ENCODE measurements around the gene DPP10. TPM values are rescaled to one million over a fixed set of nuclear protein-coding genes. Genes with fewer than 3 reads are reported as not detected.

Gene DPP10
- total RNA-seq, 1 donor from 2014 or later = not detected

DNA sequence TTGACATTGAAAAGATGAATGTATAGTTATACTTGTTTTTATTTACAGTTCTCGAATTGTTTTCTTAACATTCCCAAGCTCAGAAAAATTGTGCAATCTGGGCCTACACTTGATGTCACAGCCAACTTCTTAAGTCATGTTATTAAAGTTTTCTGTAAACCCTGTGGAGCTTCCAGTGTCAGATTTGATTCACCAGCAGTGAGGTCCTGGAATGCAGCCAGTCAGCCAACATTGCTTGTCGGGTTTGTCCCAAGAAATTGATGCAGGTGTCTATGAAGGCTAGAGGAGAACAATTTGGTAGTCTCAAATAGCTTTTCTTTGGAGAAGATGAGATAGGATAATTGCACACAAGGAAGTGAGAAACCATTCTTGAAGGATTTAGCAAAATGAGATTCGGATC is 732.2 kb downstream of the DPP10 start:
- no peak overlapping the region for H3K27ac Mint-ChIP-seq

DNA sequence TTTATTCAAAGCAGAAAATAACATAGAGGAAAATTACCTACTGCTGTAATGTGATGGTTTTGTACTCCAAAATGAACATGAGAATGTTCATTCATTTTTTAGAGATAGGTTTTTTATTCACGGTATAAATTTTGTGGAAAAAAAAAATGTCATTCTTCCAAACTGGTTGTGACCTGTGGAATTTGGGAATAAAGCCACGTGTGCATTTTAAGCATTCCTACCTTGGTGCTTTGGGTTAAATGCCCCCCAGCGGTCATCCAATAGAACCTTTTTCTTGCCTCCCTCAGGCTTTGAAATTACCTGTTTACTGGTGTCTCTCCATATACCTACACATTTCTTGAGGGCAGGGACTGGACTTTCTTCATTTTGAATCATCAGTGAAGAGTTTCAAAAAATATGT is 740.7 kb downstream of the DPP10 start:
- Mint-ChIP-seq H3K27me3 (ENCODE audit: low read depth) (no peaks in the 10 kb centered on the region), H3K4me3 (ENCODE audit: low read depth) (no peak overlapping the region), H3K9me3 (peaks cover 20% of the 10 kb centered on the region), H3K4me1 (ENCODE audit: low read depth) (no peaks in the 10 kb centered on the region), H3K36me3 (ENCODE audit: low read depth) (no peaks in the 10 kb centered on the region), H3K27ac (no peak overlapping the region)
- intact Hi-C loops (cut with micrococcal nuclease) = no loop called here
- DNase-seq (ENCODE audit: low spot score) = no peak

More for the DNA sequence above, 732.2 kb downstream of the DPP10 start:
- H3K36me3 Mint-ChIP-seq (ENCODE audit: low read depth) = no peaks in the 10 kb centered on the region
- no peak for DNase-seq (ENCODE audit: low spot score)
- H3K9me3 Mint-ChIP-seq = peaks cover 4% of the 10 kb centered on the region
- intact Hi-C loops (cut with micrococcal nuclease) = no loop called here
- no peak overlapping the region for H3K4me3 Mint-ChIP-seq (ENCODE audit: low read depth)
- H3K27me3 Mint-ChIP-seq (ENCODE audit: low read depth) = no peaks in the 10 kb centered on the region
- H3K4me1 Mint-ChIP-seq (ENCODE audit: low read depth) = no peaks in the 10 kb centered on the region

DNA sequence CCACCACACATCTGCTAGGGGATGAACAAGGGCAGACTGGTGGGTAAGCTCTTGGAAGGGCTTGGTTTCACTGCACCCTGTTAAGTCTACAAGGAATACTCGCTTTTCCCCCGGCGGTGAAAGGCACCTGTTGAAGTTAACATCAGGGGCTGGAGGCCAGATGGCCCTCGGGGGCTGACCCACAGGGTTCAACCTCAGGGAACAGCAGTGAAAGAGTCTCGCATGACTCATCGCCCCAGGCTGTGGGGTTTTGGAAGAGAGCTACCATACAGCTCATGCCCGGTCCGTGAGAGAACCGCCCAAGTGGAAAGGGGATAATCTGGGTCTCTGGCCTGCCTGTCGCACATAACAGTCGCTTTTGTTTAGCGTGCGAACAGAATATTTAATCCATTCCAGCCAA is 748.0 kb downstream of the DPP10 start:
- H3K36me3 Mint-ChIP-seq (ENCODE audit: low read depth) = no peaks in the 10 kb centered on the region
- no peaks in the 10 kb centered on the region for H3K4me1 Mint-ChIP-seq (ENCODE audit: low read depth)
- H3K4me3 Mint-ChIP-seq (ENCODE audit: low read depth) = no peak overlapping the region
- peaks cover 33% of the 10 kb centered on the region for H3K9me3 Mint-ChIP-seq
- intact Hi-C loops (cut with micrococcal nuclease) = no loop called here
- no peak for DNase-seq (ENCODE audit: low spot score)
- H3K27ac Mint-ChIP-seq = no peak overlapping the region
- no peaks in the 10 kb centered on the region for H3K27me3 Mint-ChIP-seq (ENCODE audit: low read depth)

DNA sequence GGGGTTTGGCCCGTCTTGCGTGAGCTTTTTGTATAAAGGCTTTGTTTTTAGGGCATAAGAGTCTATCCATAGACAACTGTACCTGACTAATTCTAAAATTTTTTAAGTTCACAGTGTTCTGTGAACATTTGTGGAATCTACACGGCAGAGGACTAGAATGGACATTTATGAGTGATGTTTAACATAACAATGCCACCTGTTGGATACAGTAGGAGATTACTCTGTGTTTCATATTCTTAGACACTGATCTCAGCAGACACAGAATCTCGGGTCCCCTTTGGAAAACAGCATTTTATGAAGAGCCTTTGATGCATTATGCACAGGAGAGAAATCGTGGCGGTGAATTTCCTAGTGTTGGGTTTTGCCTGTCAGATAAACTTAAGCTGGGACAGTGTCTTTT is 752.2 kb downstream of the DPP10 start:
- intact Hi-C loops (cut with micrococcal nuclease) = no loop called here
- peaks cover 19% of the 10 kb centered on the region for H3K9me3 Mint-ChIP-seq
- H3K36me3 Mint-ChIP-seq (ENCODE audit: low read depth) = no peaks in the 10 kb centered on the region
- no peak for DNase-seq (ENCODE audit: low spot score)
- no peaks in the 10 kb centered on the region for H3K4me1 Mint-ChIP-seq (ENCODE audit: low read depth)
- no peaks in the 10 kb centered on the region for H3K27me3 Mint-ChIP-seq (ENCODE audit: low read depth)
- H3K4me3 Mint-ChIP-seq (ENCODE audit: low read depth) = no peak overlapping the region
- no peak overlapping the region for H3K27ac Mint-ChIP-seq

DNA sequence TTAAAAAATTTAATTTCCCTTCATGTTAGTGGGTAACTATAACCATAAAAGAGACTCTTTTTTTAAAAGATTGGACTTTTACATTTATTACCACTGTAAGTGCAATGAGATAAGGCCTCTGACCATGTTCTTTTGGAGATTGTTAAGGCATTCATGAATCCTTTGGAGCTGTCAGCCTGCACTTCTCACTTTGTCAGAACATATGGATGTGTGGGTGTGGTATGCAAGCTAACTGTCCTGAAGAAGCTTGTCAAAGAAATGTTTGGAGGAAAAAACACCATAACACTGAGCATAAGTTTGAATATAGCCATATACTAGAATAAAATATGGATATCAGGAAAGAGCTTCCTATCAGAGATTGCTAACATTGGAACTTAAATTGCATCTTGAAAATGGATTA is 754.1 kb downstream of the DPP10 start:
- no peak for DNase-seq (ENCODE audit: low spot score)
- Mint-ChIP-seq H3K36me3 (ENCODE audit: low read depth) (no peaks in the 10 kb centered on the region), H3K27me3 (ENCODE audit: low read depth) (no peaks in the 10 kb centered on the region), H3K27ac (no peak overlapping the region), H3K9me3 (peaks cover 13% of the 10 kb centered on the region), H3K4me1 (ENCODE audit: low read depth) (no peaks in the 10 kb centered on the region), H3K4me3 (ENCODE audit: low read depth) (no peak overlapping the region)
- intact Hi-C loops (cut with micrococcal nuclease) = no loop called here

DNA sequence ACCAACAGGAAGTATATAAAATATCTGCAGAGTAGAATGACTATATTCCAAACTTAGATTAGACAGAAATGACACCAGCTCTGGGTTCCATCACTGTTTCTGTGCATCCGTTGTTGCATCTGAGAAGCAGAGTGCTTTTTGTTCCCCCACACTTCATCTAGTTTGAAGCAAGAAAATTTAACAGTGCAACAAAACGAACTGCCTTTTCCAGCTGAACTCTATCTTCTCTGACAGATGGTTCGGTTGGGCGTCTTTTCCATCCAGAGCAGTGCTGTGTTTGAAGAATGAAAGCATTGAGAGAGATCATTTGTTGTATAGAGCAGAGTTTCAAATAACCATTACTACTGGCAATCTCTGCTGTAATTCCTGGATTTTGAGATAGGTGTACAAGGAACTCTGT is 757.5 kb downstream of the DPP10 start:
- Mint-ChIP-seq H3K36me3 (ENCODE audit: low read depth) (no peaks in the 10 kb centered on the region), H3K9me3 (peaks cover 7% of the 10 kb centered on the region), H3K27me3 (ENCODE audit: low read depth) (no peaks in the 10 kb centered on the region), H3K4me1 (ENCODE audit: low read depth) (no peaks in the 10 kb centered on the region), H3K27ac (no peak overlapping the region), H3K4me3 (ENCODE audit: low read depth) (no peak overlapping the region)
- no peak for DNase-seq (ENCODE audit: low spot score)
- intact Hi-C loops (cut with micrococcal nuclease) = no loop called here

DNA sequence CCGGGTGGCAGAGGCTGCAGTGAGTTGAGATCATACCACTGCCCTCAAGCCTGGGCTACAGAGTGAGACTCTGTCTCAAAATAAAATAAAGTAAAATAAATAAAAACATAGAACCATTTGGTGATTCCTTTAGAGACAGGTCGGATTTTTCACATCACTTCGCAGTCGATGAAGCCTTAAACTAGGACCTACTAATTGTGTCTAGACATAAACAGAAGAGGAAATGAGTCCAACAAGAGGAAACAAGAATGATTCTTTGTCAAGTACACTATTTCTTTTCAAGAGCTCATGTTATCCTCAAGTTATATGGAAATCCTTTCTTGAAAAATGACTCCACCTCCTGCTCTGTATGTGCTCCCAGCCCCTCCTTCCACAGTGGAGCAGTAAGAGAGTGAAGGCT is 758.9 kb downstream of the DPP10 start:
- intact Hi-C loops (cut with micrococcal nuclease) = no loop called here
- Mint-ChIP-seq H3K36me3 (ENCODE audit: low read depth) (no peaks in the 10 kb centered on the region), H3K9me3 (peaks cover 10% of the 10 kb centered on the region)

DNA sequence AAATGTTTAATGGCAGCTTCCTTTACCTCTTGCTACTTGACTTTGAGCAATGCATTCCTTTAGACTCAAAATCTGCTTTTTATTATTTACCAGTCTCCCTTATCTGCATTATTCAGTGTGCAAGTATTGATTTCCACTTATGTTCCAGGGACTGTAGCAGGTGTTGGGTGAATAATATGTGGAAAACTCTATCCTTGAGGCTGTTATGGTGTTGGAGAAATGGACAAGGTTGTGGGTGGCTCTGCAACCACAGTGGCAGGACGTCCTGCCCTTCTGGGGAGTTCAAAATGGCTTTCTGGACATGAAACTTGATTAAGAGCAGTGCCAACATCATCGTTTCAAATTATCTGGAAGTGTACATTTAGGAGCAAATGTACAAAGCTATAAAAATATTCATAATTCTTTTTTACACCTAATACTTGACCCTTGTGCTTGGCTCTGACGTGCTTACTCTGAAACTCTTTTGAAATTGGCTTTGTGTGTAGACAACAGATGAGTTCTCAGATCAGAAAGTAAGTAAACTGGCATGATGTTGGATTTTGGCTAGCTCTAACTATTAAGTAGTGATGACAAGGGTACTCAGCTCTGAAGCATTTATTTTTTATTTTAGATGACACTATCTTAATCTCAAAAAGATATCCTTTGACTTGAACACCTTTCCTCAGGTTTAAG is 766.2 kb downstream of the DPP10 start:
- intact Hi-C loops (cut with micrococcal nuclease) = no loop called here
- no peak overlapping the region for H3K27ac Mint-ChIP-seq
- no peaks in the 10 kb centered on the region for H3K36me3 Mint-ChIP-seq (ENCODE audit: low read depth)
- H3K27me3 Mint-ChIP-seq (ENCODE audit: low read depth) = no peaks in the 10 kb centered on the region
- H3K4me1 Mint-ChIP-seq (ENCODE audit: low read depth) = no peaks in the 10 kb centered on the region
- no peak overlapping the region for H3K4me3 Mint-ChIP-seq (ENCODE audit: low read depth)
- peaks cover 17% of the 10 kb centered on the region for H3K9me3 Mint-ChIP-seq
- DNase-seq (ENCODE audit: low spot score) = no peak

More for the DNA sequence above, 758.9 kb downstream of the DPP10 start:
- H3K27me3 Mint-ChIP-seq (ENCODE audit: low read depth) = no peaks in the 10 kb centered on the region
- H3K4me1 Mint-ChIP-seq (ENCODE audit: low read depth) = no peaks in the 10 kb centered on the region
- H3K27ac Mint-ChIP-seq = no peak overlapping the region
- no peak overlapping the region for H3K4me3 Mint-ChIP-seq (ENCODE audit: low read depth)
- no peak for DNase-seq (ENCODE audit: low spot score)

DNA sequence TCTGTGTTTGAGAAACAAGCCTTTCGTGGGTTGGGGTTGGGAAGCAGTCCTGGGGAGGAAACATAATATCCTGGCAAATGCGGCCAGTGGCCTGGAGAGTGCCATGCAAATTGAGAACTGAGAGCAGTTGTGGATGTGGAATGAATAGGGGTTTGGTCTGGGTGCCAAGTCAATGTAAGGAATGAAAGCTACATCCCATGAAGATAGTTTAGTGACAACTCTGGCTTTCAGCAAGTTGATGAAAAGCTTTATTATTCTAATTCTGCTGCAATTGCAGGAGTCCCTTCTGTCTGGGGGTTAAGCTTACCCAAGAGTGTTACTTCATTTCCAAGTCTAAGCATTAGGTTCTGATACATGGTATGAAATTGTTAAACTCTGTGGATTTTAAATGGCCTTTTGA is 771.6 kb downstream of the DPP10 start:
- no peaks in the 10 kb centered on the region for H3K27me3 Mint-ChIP-seq (ENCODE audit: low read depth)
- H3K36me3 Mint-ChIP-seq (ENCODE audit: low read depth) = no peaks in the 10 kb centered on the region
- intact Hi-C loops (cut with micrococcal nuclease) = no loop called here
- DNase-seq (ENCODE audit: low spot score) = no peak
- no peak overlapping the region for H3K4me3 Mint-ChIP-seq (ENCODE audit: low read depth)
- no peaks in the 10 kb centered on the region for H3K4me1 Mint-ChIP-seq (ENCODE audit: low read depth)
- peaks cover 11% of the 10 kb centered on the region for H3K9me3 Mint-ChIP-seq
- H3K27ac Mint-ChIP-seq = no peak overlapping the region

DNA sequence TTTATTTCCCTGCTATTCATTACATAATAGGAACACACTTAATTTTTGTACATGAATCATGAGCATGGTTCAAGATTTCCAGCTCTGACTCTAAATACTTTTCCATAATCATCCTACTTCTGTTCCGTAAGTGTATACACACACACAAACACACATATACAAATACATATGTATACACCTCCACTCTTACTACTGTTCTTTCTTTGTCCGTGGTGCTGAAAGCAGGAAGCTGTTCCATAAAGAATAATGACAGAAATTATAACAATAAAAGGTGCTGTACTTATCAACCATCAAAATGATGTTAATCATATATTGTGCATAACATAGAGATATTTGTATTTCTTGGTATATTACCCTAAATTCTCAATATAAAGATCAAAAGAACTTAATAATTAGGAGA is 776.9 kb downstream of the DPP10 start:
- H3K36me3 Mint-ChIP-seq (ENCODE audit: low read depth) = no peaks in the 10 kb centered on the region
- H3K4me1 Mint-ChIP-seq (ENCODE audit: low read depth) = no peaks in the 10 kb centered on the region
- intact Hi-C loops (cut with micrococcal nuclease) = no loop called here
- no peaks in the 10 kb centered on the region for H3K27me3 Mint-ChIP-seq (ENCODE audit: low read depth)
- H3K4me3 Mint-ChIP-seq (ENCODE audit: low read depth) = no peak overlapping the region
- DNase-seq (ENCODE audit: low spot score) = no peak
- H3K27ac Mint-ChIP-seq = no peak overlapping the region
- H3K9me3 Mint-ChIP-seq = peaks cover 11% of the 10 kb centered on the region

DNA sequence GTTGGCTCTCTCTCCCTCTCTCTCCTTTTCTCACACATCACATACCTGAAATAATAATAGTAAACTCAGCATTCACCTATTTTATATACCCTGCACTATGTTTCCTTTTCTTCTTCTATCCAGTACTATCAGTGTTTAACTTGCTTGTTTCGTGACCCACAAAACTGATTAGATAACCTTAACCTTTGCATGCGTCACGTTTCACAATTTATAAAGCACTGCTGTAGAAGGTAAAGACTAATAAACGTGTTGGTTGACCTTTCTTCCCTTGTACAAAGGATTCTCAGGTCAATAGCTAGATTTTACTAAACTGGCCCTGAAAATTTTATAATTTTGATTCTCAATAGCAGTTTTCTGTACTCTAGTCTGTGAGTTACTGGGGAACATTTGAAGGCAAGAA is 791.7 kb downstream of the DPP10 start:
- H3K27ac Mint-ChIP-seq = no peak overlapping the region
- DNase-seq (ENCODE audit: low spot score) = no peak
- H3K27me3 Mint-ChIP-seq (ENCODE audit: low read depth) = no peaks in the 10 kb centered on the region
- peaks cover 25% of the 10 kb centered on the region for H3K9me3 Mint-ChIP-seq
- H3K4me3 Mint-ChIP-seq (ENCODE audit: low read depth) = no peak overlapping the region
- H3K36me3 Mint-ChIP-seq (ENCODE audit: low read depth) = no peaks in the 10 kb centered on the region
- intact Hi-C loops (cut with micrococcal nuclease) = no loop called here
- H3K4me1 Mint-ChIP-seq (ENCODE audit: low read depth) = no peaks in the 10 kb centered on the region

DNA sequence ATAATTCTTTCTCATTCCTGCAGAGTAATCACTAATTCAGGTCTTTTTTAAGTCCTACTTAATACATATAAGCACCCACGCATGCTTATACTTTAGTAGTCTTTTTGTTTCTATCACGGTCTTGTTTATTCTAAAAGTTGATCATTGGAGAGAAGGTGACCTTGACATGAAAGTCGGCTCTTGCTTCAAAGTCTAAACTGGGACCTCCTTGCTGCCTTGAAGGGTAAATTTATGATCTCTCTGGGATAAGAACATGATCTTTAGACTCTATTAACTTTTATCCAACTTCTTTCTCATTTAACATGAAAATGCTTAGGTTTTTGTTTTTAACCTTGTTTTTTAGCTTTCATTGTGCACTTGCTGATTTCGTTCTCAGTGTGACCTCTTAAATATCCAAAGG is 792.3 kb downstream of the DPP10 start:
- Mint-ChIP-seq H3K9me3 (peaks cover 23% of the 10 kb centered on the region), H3K36me3 (ENCODE audit: low read depth) (no peaks in the 10 kb centered on the region), H3K27me3 (ENCODE audit: low read depth) (no peaks in the 10 kb centered on the region), H3K27ac (no peak overlapping the region), H3K4me1 (ENCODE audit: low read depth) (no peaks in the 10 kb centered on the region), H3K4me3 (ENCODE audit: low read depth) (no peak overlapping the region)
- DNase-seq (ENCODE audit: low spot score) = no peak
- intact Hi-C loops (cut with micrococcal nuclease) = no loop called here

DNA sequence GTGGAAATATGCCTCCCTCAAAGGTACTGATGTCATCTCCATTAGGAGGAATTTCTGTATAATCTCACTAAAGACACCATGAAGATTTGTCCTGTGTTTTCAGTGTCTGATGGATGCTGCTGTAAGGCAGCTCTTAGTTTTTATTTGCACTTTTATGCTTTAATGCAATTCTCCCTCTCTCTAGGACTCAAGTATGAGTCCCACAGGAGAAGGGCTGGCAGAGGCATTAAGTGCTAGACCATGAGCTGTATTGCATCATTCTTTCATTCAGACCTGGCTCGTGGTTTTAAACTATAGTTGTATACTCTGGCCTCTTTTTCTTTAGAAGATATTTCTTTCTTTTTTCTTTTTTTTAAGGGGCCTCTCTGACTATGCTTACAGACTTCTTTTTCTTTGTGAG is 805.6 kb downstream of the DPP10 start:
- no peak overlapping the region for H3K27ac Mint-ChIP-seq
- H3K4me1 Mint-ChIP-seq (ENCODE audit: low read depth) = no peaks in the 10 kb centered on the region
- no peaks in the 10 kb centered on the region for H3K27me3 Mint-ChIP-seq (ENCODE audit: low read depth)
- H3K36me3 Mint-ChIP-seq (ENCODE audit: low read depth) = no peaks in the 10 kb centered on the region
- H3K9me3 Mint-ChIP-seq = peaks cover 44% of the 10 kb centered on the region
- intact Hi-C loops (cut with micrococcal nuclease) = no loop called here
- H3K4me3 Mint-ChIP-seq (ENCODE audit: low read depth) = no peak overlapping the region
- DNase-seq (ENCODE audit: low spot score) = no peak

DNA sequence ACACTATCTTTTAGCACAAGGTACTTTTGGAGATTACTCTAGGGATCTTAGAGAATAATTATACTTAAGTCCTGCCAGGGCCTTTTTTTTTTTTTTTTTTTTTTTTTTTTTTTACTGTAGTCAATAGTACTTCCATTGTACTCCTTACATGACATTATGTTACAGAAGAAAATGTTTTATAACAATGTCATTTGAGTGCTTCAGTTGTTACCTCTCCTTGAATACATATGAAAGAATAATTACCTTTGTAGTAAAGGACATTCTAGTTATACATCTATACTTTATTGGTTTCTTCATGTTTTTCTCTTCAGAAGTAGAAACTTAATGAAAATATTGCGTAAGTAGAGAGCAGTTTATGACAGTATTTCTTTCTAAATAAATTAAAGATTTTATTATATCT is 834.9 kb downstream of the DPP10 start:
- H3K4me3 Mint-ChIP-seq (ENCODE audit: low read depth) = no peak overlapping the region
- no peak overlapping the region for H3K27ac Mint-ChIP-seq
- no peak for DNase-seq (ENCODE audit: low spot score)
- H3K27me3 Mint-ChIP-seq (ENCODE audit: low read depth) = no peaks in the 10 kb centered on the region
- no peaks in the 10 kb centered on the region for H3K4me1 Mint-ChIP-seq (ENCODE audit: low read depth)
- intact Hi-C loops (cut with micrococcal nuclease) = no loop called here
- peaks cover 22% of the 10 kb centered on the region for H3K9me3 Mint-ChIP-seq
- H3K36me3 Mint-ChIP-seq (ENCODE audit: low read depth) = no peaks in the 10 kb centered on the region

All from activated T-helper 2 cell treated with anti-CD3 and anti-CD28 coated beads, Interferon-gamma antibody, Interleukin-2, Interleukin-4, amounts not matched to agents 10 μg/mL and 5 μg/mL and 100 μg/mL, durations not matched to agents 14 hours and 24 hours and 36 hours (primary cell).